GM21825 (cell line): ENCODE results near the gene ANKS1B.
A peak's percentile ranks its signal among the peaks of the same experiment; 100 is the strongest.

Experiments used
- ATAC-seq: cut with Tn5 transposase; IDR thresholded peaks from one replicate; pipeline ENCODE4 v1.9.1; 2021; ENCODE audit warnings: mild to moderate bottlenecking, moderate library complexity; ENCODE audit not compliant: unreplicated experiment

Gene ANKS1B

DNA sequence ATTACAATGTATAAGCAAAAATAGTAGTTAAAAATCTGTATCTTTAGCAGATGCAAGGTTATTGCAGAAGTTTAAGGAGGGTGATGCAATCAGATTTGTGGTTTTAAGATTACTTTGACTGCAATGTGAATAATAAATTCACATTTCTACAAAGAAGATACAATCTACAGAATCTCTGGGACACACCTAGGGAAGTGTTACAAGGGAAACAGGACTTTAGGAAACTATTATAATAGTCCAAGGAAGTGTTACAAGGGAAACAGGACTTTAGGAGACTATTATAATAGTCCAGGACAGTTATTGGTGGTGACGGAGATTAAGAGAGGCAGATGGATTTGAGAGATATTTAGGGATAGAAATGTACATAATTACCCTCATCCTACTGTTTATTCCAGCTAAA lies 491.5 kb downstream of the ANKS1B start:
- no peak for ATAC-seq

DNA sequence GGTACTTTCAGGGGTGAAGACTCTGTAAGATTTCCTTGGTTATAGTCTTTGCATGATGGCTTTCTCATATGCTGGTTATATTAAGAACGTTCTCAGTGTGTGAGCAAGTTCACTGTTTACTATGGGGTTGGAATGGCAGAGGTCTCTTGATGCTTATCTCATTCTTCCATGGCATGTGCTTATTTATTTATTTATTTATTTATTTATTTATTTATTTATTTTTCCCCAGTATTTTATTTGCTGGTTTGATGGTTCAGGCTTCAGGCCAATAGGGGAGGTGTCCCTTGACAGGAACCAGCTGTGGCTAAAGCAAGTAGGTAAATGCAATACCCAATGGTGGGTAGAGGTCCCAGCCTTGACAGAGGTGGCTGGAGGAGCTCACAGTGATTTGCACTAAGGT lies 498.5 kb downstream of the ANKS1B start:
- ATAC-seq, result no peak

DNA sequence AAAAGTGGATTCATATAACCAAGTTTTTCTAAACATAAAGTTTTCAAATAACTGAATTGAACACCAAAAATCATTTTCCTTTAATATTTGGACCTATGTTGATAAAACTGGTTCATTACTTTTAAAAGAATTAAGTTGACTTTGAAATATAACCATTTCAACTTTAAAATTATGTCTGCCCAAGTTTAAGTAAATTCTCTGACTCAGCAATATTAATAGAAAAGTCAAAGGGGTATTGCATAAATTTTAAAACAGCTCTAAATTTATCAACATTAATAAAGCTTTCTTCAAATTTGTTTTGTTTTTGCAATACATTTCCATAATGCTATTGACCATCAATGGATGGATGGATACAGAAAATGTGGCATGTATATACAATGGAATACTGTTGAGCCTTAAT lies 505.6 kb downstream of the ANKS1B start:
- no peak for ATAC-seq

DNA sequence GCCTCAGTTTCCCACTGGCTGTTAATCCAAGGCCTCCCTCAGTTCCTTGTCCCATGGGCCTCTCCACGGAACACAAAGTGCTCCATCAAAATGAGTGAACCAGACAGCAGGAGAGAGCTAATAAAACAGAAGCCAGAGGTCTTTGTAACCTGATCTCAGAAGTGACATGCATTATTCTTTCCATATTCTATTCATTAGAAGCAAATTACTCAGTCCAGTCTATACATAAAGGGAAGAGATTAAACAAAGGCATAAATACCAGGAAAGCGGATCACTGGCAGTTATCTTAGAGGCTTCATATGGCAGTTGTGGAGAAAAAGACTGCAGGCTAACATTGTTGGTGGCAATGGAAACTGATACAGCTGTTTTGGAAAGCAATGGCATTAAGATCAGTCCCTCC lies 507.8 kb downstream of the ANKS1B start:
- no peak for ATAC-seq

DNA sequence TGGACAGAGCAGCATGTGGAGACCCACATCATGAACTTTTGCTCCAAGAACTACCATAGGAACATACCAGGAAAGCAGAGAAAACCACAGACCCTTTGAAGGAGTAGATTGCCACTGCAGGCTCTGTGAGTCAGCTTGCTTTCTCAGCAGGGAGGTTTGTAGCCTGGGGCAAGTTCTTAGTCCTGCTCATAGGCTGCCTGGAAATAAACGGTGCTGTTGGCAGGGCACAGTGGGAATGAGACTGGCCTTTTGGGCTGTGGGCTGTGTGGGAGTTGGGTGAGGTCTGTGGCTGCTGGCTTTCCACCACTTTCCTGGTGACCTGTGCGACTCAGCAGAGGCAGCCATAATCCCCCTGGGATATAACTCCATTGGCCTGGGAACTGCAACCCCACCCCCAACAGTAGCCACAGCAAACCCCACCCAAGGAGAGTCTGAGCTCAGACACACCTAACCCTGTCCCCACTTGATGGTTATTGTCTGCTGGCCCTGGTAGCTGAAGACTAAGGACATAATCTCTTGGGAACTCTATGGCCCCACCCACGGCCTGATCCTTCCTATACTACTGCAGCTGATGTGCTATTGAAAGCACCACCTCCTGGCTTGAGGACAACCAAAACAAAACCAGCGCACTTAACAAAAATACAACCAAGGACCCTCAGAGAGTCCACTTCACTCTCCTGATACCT lies 529.2 kb downstream of the ANKS1B start:
- ATAC-seq, result no peak

DNA sequence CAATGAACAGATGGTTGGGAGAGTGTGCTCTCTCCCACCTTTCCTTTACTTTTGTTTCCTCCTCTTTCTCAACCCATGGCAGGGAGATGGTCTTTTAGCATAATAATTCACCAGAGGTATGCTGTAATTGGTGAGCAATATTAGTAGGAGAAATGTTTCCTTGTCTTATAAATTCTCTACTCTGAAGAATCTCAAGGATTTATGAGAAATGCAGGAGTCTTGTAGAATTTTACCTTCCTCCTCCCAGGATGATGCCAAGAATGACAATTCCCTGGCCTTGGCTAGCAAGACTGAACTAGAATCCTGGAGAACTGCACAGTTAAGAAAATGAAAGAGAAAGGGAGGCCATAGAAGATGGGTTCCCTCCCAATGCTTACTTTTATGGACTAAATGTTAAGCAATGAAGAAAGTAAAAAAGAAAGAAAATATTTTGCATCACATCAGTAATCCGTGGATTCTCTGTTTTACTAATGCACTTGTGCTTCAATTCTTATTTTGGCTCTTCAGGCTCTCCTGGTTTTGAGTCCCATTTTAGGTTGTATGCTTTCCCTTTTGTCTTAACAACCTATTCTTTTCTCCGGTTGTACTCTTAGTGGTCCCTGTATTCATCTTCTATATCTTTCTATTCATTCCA lies 530.1 kb downstream of the ANKS1B start:
- ATAC-seq, result no peak

DNA sequence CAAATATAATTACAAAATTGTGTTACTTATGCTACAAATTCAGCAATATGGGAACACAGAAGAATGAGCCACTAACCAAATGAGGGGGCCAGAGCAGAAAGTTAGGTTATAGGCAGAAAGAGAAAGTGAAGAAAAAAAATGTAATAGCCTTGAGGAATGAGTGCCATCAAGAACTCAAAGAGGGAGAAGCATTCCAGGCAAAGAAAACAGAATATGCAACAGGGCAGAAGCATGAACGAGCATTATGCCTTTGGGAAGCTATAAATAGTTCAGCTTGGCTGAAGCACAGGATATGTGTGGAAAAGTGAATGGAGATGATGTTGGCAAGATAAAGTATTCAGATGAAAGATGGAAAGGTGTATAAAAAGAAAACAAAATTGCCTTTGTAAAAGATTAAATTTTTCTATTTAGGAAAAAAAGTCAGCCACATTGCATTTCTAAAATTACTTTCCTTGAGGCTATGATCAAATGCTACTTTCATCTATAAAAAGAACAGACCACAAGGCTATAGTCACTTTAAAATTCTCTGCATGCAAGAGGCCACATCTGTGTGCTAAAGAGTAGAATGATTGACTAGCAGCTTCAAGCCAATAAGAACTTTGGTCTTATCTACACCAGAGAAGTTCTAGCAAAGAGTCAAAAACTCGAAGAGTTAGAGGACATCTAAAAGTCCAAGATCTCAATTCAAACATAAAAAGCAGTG lies 530.7 kb downstream of the ANKS1B start:
- peak; percentile 45 for ATAC-seq

DNA sequence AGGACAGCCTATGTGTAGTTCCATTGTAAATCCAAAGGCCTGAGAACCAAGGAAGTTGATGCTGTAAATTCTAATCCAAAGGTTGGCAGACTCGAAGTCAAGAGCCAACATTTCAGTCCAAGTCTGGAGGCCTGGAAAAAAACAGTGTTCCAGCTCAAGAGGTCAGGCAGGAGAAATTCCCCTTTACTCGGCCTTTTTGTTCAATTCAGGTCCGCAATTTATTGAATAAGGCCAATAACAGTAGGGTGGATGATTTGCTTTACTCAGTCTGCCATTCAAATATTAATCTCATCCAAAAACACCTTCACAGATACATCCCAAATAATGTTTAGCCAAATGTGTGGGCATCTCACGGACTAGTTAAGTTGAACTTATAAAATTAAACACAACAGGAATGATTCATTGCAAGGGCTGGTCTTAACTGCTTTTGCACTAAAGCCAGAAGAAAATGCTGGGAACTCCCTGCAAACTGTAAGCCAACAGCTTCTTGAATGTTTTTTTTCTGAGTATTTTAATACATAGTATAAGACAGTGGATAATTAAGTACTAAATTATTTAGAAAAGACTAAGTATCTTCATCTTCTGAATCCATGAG lies 534.6 kb downstream of the ANKS1B start:
- no peak for ATAC-seq

DNA sequence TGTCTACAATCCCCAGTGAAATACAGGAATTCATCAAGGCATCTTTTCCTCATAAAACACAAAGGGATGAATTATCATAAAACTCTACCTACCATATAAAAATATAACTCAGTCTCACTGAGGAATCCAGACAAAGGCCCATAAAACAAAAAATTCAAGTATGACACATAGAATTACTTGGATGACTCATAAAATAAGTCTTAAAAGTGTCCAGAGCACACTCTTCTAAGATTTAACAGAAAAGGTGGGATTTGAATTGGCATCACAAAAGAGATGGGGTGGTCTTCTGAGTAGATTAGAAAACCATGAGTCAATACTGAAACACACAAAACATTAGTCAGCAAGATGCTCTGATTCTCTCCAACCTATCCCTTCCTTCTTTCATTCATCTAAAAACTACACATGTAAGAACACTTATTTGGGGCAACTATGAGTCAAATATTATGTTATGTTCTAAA lies 539.8 kb downstream of the ANKS1B start:
- no peak for ATAC-seq

DNA sequence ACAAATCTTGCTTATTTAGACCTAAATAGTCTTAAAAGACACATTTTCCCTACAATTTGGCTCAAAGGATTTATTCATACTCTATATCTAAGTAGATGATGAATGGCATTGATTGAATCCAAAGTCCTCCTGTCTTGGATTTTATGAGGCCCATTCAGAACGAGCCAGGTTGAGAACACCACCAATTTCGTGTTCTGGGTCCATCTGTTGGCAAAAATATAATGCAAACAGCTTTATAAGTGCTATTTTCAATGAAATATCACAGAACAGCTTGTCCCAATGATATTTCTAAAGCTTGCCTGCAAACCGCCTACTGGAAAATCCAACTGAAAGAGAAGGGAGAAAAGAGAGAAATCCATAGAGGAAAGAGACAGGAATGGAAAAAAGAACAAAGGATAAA lies 542.0 kb downstream of the ANKS1B start:
- ATAC-seq, result no peak

DNA sequence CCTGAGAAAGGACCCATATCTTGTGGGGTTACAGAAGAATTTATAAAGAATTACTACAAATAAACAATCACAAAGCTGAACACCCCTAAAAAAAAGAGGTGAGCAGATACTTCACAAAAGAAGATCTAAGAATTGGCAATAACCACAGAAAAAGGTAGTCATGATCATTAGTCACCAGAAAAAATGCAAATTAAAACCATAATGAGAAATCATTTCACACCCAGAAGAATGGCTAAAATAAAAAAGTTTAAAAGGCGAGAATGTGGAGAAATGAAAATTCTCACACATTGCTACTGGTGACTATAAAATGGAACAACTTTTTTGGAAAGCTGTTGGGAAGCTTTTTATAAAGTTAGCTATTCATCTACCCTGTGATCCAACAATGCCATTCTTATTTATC lies 545.3 kb downstream of the ANKS1B start:
- ATAC-seq, result no peak

DNA sequence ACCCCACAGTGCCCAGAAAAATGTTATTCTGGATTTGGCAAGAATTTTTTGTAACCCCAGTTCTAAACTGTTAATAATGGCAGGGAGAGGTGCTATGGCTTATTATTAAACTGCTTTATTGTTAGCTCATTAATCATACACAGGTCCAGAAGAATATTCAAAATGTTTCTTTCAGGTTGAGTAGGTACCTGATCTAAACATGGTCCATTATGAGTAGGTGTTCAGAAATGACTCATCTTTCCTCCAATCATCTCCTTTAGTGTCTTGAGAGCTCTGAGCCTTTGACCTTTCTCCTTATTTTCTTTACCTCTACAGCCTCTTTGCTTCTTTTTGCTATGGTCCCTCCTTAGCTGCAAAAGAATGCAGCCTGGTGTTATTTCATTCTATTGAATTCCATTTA lies 548.2 kb downstream of the ANKS1B start:
- ATAC-seq, result peak; percentile 98

DNA sequence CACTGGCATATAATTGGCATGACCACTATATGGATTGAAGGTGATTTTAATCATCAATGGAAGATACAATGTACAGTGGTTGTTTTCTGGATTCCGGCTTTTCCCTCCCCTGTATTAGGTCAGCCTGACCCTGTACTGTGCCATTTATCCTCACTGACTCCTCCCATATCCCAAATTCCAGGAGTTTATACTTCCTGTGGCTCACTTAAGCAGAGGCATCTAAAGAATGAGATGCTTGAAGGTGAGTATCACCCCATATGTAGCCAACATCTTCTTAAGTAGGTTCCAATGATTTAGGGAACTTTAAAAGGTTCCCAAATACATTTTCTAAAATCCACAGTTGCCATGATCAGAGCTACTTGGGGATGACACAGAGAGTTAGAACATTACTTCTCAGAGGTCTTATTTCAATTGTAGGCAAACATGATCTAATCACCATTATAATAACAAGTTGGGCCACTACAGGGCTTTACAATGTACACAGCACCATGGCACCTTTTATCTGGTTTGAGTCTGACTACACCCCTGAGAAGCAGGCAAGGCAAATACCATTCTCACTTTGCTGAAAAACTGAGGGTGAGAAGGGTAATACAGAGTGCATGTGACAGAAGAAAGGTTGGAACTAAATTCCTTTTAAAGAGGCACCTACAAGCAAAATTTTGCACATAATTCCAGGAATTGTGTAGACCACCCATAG lies 549.5 kb downstream of the ANKS1B start:
- no peak for ATAC-seq

DNA sequence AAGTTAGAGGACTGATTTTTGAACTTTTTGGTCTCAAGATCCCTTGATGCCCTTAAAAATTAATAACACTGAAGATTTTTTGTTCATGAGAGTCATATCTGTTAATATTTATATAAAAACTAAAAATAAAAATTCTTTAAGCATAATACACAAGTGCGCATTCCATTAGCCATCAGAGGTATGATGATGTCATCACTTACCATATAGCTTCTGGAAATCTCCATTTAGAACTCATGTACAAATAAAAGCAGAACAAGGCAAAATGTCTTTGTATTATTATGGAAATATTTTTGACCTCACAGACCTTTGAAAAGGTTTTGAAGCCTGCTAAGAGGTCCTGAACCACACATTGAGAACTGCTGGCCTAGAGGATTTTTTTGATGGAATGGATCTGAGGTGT lies 551.6 kb downstream of the ANKS1B start:
- no peak for ATAC-seq

DNA sequence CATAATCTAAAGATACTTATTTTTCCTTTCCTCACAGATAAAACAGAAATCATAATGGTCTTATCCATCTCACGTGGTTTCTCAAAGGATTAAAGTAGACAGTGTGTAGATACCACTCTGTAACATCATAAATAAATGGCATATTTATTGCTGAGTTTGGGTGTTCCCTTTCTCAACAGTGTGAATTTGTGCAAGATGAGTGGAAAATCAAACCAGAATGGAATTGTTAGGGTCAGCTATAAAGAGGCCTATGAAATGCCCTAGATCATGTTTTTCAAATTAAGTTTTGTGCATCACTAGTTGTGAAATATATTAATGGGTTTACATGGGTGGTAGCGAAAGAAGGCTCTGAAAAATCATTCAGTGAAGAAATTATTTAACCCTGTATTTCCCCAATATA lies 553.5 kb downstream of the ANKS1B start:
- no peak for ATAC-seq

DNA sequence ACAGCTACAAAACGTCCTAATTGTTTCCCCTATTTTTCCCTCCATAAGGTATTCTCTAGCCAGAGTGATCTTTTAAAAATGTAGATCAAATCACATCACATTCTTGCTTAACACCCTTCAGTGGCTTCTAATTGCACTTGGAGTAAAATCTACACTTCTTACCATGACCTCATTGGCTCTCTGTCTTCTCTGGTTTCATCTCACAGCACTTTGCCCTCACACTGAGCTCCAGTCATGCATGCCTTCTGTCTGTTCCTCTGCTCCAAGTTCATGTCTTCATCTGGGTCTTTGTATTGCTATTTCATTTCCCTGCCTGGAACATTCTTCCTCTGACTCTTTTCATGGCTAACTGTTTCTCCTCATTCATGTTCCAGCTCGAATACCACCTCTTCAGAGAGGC lies 557.6 kb downstream of the ANKS1B start:
- peak; percentile 58 for ATAC-seq

DNA sequence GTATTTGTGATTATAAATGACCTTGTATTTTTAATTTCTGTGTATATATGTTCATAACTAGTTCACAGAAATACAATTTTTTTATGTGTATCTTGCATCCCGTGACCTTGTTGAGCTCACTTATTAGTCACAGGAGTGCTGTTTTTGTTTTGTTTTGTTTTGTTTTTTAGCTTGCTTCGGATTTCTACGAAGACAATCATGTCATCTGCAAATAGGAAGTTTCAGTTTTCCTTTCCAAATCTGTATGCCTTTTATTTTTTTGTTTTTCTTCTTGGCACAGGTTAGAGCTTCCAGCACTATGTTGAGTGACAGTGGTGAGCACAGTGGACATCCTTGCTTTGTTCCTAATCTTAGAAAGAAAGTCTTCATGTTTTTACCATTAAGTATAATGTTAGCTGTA lies 566.4 kb downstream of the ANKS1B start:
- no peak for ATAC-seq

DNA sequence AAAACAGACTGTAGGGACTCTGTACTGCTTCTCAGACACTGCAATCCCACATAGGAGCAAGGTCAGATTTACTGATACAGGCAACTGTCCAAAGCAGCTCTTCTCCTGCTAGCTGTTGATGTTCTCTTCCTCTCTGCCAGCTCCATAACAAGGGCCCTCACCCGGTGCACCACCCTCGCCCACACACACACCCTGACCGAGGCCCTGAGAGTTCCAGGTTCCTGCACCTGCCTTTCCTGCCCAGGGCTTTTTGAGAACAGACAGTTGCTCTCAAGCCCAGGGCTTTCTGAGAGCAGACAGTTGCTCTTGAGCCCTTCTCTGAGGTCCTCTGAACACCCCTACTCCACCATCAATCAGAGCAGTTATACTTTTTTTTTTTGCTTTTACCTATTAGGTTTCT lies 571.0 kb downstream of the ANKS1B start:
- ATAC-seq, result no peak

DNA sequence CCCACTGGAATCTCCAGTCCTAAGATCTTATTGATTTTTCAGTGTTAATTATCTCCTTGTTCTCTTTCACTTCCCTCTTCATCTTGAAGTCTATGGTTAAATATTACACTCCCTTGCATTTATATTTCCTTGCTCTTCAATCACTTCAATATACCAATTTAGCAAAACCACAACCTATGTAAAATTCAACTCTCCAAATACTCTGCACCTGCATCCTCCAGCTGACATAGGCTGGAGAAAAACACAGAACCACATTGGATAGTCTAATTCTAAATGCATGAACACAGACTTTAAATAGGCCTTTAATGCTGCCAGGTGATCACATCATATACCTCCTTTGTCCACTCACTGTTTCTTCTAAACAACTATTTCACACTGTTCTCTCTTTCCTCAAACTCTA lies 591.0 kb downstream of the ANKS1B start:
- peak; percentile 83 for ATAC-seq

DNA sequence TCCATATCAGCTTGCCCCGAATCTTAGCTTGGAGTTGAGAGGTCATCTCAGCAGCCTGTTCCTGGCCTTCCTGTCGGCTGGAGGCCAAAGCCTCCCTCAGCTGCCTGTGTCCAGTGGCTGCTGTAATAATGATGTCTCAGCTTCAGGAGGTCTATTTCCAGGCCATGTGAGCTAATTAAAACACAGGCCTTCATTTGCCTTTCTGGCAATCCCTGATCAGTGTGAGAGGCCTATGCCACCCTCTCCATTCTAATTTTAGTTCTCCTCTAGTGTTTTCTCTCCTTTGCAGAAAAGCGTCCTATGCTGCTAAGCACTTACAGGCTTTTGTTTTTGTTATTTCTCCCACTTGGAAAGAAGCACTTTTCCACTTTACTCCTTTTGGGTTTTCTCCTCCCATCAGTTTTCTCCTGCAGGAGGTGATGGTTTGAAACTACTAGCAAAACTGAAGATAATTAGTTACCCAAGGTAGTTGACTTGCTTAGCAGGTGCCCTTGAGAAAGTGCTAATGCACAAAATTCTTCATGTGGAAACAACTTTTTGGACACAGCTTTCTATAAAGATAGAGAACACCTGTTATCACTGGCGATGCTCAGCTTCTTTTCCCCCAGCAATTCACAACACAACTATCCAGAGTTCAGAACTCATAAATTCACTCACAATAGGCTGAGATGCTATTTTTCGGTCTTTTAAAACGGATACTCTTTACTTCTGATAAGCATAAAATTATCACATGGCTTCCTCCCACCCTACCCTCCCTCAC lies 592.5 kb downstream of the ANKS1B start:
- ATAC-seq, result no peak

DNA sequence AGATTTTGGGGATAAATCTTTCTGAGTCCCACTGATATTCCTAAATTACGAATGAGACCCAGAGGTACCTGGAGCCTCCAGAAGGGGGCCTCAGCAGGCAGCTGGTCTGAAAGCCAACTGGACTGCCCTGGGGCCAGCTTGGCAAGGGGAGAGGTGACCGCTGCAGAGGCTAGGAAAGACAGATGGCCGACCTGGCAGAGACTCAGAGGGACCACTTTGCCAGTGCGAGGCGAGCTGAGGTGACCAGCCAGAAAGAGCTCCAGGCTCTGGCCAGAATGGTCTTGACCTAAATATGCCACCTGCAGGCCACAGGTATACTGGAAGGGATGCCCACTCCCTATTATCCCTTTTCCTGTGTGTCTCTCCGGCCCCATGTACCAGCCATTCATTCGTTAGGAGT lies 594.0 kb downstream of the ANKS1B start:
- no peak for ATAC-seq
